Activated naive CD8-positive, alpha-beta T cell treated with anti-CD3 and anti-CD28 coated beads, Interleukin-2, amount 50 U/mL, for 16 hours (primary cell): ENCODE data around the gene UBL3.

Source experiments
- DNase-seq: peaks from one replicate; pipeline ENCODE4 v3.0.0-alpha.2; 2020; ENCODE audit warnings: low read depth, low spot score

UBL3 gene

DNA sequence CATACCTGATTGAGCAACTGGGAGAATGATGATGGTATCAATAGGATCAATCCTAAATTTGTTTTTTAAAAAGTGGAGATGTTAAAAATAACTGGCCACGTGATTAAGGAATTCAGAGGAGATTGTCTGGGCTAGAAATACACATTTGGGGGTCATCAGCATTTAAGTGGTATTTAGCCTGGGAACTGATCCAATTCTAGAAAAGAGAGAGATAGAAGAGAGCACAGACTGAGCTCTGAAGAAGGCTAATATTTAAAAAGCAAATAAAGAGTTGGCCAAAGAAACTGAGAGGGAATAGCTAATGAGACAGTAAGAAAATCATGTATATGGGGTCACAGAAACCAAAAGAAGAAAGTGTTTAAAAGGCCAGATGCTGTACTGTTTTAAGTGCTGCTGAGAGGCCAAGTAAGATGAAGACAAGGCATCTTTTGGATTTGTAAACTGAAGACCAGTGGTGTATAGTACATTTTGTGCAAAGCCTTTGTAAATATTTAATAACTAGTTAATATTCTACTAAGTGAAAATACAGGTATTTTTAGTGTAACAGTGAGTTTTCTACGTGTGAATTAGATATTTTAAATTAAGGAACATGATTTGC is 40.2 kb downstream of the UBL3 start:
- DNase-seq = no peak

DNA sequence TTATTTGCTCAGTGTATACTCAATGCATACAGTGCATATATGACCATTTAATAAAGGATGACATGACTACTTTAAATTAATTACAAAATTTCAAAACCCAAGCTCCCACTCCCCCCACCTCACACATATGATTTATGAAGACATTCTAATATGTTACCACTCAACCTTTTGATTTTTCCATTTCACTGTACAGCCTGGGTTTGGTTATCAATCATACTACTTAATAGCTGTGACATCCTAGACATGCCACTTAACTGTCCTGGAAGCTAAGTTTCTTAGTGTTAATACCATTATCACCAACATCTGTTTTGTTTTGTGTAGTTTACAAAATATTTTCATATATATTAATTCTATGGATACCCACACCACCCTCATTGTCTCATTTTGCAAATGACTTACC is 42.2 kb downstream of the UBL3 start:
- no peak for DNase-seq

DNA sequence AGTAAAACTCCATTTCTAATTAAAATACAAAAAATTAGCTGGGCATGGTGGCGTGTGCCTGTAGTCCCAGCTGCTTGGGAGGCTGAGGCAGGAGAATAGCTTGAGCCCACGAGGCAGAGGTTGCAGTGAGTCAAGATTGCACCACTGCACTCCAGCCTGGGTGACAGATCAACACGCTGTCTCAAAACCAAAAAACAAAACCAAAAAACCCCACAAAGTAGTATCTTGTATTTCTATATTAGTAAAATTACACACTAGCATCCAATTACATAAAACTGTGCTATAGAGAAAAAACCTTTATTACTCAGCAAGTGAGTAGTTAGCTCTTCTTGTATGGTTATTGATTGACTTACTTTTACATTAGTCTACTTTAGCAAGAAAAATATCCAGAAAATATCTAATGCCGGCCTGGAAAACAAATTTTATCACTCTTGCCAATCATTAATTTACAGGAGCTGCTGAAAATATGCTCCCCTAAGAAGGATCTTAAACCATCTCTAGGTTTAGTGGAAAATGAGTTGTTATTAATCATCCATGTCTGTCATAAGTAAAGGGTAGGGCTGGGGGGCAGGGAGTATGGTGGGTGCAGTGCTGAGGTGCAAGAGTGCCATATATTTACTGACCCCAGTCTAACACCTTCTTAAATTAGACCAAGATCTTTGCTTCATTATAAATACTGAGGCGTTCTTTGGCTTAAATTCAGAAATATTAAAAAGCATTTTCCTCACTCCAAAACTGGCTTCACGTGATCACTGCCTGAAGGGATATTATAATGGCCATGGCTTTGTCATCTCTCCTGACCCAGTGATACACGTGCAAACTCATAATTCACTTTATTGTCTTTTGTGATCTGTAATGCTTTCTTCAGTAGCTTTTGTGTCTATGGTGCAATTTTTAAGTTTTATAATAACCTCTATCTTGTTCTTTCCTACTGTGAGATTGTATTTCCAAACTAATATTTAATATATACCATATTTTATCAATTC is 44.1 kb downstream of the UBL3 start:
- DNase-seq = no peak

DNA sequence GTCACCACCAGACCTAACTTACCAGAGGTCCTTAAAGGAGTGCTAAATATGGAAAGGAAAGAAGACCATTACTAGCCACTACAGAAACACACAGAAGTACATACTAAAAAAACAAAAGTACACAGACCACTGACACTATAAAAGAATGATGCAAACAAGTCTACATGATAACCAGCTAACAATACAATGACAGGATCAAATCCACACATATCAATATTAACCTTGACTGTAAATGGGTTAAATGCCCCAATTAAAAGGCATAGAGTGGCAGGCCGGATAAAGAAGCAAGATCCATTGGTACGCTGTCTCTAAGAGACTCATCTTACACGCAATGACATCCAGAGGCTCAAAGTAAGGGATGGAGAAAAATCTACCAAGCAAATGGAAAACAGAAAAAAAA is 47.2 kb downstream of the UBL3 start:
- DNase-seq = no peak

DNA sequence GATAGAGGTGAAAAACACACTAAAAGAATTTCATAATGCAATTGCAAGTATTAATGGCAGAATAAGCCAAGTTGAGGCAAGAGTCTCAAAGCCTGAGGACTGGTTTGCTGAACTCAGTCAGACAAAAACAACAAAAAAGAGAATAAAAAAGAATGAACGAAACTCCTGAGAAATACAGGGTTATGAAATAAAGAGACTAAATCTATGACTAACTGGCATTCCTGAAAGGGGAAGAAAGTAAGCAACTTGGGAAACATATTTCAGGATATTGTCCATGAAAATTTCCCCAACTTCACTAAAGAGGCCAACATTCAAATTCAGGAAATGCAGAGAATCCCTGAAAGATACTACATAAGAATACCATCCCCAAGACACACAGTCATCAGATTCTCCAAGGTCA is 47.8 kb downstream of the UBL3 start:
- DNase-seq = no peak

DNA sequence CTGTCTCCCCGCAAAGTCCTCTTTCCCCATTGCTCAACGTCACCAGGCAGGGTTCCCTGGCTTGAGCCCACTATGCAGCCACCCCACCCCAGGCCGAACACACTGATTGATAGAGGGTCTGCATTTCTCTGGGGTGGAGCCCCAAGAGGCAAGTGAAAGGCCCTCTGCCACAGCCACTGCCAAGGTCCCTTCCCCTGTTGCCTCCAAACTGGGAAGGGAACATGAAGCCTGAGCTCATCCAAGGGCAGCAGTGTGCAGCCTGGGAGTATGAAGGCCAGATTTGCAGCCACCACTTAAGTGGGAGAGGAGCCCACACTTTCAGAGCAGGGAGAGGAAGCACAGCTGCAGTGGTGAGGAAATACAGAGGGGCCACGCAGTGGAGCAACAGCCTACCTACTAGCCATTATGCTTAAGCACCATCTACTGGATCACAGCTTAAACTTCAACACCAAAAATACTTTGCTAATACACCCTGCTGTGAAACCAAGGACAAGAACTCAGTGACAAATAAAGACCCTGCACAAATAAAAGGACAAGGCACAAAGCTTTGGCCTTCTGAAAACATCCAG is 48.6 kb downstream of the UBL3 start:
- DNase-seq = no peak

DNA sequence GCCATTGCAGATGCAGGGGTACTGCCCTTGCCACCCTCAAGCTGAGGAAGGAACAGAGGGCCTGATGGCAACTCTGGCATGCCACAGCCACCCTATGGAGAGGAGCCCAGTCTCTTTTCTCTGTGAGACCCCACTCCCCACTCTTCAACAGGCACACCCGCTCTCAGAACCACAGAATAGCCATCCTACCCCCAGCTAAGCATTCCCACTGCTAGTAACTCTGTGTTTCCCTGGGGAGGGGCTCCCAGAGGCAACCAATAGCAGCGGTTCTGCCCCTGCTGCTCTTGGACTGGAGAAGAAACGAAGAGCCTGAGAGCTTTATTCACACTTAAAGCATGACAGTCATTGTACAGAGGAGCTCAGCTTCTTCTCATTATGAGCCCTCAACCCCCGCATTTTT is 49.3 kb downstream of the UBL3 start:
- no peak for DNase-seq

DNA sequence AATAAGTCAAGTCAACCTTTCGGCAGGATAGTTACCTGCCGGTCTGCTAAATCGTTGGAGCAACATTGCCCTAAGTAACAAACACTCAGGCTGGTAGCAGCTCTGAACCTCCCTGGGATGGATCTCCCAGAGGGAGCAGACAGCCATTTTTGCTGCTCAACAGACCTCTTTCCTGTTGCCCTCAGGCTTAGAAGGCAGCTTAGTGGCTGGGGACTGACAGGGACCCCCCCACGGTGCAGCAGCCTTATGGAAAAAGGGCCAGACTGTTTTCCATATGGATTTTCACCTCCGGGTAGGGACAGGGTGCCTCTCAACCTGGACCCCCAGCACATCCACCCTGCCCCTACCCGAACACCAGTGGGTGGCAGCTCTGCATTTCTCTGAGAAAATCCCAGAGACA is 49.7 kb downstream of the UBL3 start:
- DNase-seq = no peak

DNA sequence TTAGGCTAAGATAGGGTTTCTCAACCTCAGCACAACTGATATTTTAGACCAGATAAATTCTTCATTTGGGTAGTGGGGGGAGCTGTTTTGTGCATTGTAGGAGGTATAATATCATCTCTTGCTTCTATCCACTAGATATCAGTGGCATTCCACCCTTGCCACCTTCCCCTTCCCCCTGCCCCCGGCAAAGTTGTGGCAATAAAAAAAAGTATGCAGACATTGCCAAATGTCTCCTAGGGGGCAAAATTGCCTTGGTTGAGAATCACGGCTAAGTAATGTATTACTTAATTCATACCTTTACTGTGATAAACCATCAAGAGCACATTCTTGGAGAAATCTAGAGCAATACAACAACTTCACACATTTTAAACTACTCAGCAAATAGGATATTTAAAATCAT is 51.4 kb downstream of the UBL3 start:
- DNase-seq = no peak

DNA sequence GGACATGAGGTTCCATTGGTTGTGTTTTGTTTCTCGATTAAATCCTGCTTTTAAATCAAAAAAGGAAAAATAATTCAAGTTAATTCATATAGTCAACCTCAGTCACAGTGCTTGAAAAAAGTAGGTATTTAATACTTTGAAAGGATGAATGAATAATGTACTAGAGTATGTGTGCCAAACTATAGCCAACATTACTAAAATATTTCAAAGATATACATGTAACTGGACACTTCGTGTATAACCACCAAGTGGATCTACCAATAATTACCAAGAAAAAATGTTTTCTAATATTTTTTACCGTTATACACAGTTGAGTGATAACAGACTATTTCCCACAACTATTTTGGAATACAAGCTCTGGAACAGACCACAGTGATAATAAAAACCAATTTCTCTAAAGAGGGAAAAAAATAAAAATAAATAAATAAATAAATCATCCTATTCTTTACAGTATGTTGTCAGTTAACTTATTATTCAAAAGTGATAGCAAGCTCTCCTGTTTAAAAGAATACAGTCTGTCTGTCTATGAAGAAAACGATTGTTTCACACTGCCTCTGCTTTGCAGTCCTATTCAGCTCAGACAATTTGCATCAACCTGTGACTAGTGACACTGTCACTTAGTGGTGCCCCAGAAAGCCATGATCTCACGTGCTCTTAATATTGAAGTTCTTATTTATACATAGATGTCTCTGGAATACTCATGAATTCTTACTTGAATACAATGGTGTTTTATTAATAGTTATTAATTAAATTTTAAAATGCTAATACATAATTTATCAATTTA is 58.2 kb downstream of the UBL3 start:
- no peak for DNase-seq

DNA sequence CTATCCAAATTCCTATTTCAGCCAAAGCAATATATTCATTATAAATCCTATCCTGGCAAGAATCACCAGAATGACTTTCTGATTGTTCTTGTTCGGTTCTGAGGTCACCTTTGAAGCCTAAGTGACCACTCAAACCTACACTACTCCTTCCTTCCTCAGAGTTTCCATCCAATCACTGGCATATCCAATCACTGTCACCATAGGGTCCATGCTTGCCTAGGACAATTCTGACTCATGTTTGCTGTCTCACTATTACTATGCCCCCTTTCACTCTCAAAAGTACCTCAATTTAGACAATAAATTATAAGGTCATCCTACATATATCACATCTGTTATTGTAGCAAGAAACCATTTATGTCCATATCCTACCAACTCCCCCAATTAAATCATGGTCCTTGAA is 58.9 kb downstream of the UBL3 start:
- DNase-seq = no peak

DNA sequence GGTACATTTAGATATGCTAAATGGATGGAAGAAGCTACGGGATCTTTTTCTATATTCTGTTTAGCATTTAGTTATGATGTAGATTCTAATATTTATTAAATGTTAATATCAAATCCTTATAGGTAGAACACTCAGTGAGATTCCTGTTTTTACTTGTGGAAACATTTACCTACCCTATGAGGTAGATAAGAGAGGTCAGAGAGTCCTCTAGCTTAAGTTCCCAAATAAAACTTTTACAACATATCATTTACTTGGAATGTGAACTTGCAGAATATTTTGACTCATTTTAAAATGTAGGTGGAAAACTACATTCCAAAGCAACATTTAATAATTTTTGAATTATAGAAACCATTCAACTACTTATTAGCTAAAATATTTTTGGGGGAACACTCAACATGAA is 63.7 kb downstream of the UBL3 start:
- DNase-seq = no peak

DNA sequence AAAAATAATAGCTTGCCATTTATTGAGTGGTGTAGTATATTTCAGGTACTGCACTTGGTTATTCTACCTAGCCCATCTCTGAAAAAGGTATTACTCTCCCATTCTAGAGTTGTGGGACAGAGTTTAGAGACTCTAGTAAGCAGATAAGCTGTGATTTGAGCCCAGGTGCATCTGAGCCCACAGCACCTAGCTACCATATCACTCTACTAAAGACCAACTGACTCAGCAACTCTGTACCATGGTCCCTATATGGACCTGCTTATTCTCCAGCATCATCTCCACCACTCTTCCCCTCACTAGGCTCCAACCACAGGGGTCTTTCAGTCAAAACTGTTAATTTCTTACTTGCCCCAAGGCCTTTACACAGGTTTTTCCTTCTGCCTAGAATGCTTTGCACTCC is 64.4 kb downstream of the UBL3 start:
- DNase-seq = no peak

DNA sequence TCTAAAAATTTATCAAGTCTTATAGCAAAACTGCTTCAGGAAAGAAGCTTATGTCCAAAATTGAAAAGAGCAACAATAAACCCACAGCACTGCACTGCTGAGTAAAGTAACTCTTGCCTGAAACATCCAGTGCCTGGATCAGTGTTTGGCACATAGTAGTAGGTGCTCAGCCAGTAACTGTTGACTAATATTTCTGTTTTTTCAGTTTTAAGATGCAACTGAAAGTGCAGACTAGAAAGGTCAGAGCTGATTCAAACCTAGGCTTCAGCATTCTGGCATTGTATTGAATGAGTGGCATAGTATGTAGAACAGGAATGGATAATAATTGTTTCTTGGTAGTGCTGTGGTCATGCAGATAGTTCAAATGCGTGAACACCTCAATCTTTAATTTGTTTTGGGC is 67.6 kb downstream of the UBL3 start:
- no peak for DNase-seq

DNA sequence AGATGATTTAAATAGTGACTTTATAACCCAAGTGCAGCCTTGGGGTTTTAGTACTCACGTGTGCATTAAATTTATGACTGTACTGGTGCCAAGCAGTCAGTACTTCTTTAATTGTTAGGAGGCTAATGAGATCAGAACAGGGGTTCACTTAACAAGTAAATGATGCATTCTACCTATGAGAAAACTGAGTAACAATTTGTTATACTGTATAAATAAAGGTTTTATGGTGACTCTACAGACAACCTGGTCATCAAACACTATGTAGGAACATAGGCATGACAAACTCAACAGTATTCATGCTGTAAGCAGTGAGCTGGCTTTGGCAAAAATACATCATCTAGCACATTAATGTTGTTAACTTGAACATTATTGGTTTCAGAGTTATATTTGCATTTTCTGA is 75.6 kb downstream of the UBL3 start:
- DNase-seq = no peak

DNA sequence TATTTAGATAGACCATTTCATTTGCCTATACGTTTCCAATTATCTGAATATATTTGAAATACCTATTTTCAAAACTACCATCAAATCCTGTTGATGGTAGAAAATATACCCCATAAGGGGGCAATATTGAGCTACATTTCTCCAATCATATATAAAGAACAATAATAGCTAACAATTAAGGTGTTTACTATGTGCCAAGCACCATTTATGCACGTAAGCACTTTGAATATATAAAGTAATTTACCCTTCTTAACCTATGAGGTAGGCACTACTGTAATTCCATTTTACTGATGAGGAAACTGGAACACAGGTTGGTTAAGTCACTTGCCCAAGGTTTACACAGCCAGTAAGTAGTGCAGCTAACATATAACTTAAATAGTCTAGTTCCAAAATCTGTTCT is 79.2 kb downstream of the UBL3 start:
- DNase-seq = no peak

DNA sequence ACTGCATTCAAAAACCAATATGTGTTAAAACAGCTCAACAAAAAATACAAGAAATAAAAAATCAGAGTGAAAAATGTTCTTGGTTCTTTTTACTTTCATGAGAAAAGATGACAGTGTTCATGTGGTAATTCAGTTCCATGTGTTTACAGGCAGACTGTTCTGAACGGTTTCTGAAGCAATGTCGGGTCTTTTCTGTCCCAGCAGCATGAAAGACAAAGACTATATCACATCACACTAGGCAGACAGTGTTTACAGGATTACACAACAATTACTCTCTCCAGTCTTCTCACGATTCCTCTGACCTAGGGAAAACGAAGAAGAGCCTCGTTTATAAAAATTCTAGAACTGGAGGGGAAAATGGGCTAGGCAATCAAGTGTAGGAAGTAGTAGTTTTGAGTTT is 83.4 kb downstream of the UBL3 start:
- DNase-seq = no peak

DNA sequence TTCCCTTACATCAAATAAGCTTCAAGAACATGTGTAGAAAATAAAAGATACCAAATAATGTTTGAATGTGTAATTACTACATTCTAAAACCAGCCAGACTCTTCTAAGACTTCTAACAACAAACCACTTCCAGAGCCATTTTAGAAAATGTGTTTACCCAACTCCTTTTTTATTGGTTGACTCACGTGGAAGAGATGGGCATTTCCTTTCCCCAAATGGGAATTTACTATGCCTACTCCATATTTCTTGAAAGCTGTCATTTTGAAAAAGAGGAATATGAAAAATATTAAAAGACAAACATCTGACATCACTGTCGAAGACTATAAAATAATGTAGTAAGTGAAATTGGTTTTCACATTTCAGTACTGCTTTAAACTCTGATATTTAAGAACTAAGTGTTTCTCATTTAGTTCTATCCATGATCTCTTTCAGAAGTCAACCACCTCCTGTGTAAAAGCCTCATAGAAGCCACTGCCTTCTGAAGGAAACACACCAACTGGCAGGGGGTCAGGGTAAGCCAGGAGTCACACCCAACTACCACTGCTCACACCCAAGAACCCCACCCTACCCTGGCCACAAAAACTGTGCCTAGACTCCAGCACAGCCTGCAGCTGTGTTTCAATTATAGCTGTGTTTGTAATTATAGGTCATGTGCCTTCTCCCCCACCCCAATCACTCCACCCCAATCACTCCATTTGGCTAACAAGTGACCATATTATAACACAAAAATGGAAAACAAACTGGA is 86.8 kb downstream of the UBL3 start:
- no peak for DNase-seq

DNA sequence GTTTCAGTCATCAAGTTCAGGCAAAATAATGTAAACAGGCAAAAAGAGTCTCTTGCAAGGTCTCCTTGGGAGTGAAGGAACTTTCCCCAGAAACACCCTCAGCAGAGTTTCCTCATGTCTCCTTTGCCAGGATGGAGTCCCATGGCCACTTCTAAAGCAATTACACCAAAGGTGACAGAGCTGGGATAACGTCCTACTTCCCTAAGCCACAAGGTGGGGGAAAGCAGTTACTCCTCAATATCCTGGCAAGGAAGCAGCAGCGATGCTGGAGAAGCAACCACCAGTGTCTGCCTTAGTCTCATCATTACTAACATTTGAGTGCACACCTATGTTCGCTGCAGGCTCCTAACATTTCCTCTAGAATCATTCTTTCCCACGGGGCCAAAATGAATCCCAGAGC is 88.6 kb downstream of the UBL3 start:
- DNase-seq = no peak

DNA sequence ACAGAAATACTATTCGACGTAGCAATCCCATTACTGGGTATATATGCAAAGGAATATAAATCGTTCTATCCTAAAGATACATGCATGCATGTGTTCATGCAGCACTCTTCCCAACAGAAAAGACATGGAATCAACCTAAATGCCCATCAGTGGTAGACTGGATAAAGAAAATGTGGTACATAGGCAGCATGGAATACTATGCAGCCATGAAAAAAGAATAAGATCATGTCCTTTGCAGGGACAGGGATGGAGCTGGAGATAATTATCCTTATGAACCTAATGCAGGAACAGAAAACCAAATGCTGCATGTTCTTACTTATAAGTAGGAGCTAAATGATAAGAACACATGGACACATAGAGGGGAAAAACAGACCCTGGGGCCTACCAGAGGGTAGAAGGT is 89.3 kb downstream of the UBL3 start:
- DNase-seq = no peak

DNA sequence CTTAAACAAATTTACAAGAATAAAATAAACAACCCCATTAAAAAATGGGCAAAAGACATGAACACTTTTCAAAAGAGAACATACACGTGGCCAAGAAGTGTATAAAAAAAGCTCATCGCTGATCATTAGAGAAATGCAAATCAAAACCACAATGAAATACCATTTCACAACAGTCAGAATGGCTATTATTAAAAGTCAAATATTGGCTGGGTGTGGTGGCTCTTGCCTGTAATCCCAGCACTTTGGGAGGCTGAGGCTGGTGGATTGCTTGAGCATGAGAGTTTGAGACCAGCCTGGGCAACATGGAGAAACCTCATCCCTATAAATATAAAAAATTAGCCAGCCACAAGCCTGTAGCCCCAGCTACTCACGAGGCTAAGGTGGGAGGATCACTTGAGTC is 89.9 kb downstream of the UBL3 start:
- DNase-seq = no peak
